HG02759 (cell line): ENCODE measurements around the gene DHRS12.
A peak's percentile ranks its signal among the peaks of the same experiment; 100 is the strongest.

Source experiments
- ATAC-seq: cut with Tn5 transposase; IDR thresholded peaks from one replicate; pipeline ENCODE4 v1.9.1; 2021; ENCODE audit warnings: mild to moderate bottlenecking, moderate library complexity; ENCODE audit not compliant: unreplicated experiment

DHRS12 gene

GRCh38 chr13:51764184-51765141 is 39.5 kb downstream of the DHRS12 start:
- ATAC-seq: peak; percentile 78

GRCh38 chr13:51763486-51763885 is 40.5 kb downstream of the DHRS12 start:
- no peak for ATAC-seq

GRCh38 chr13:51761643-51762350 is 42.2 kb downstream of the DHRS12 start:
- no peak for ATAC-seq

- no peak for ATAC-seq
These were observed 43.4 kb downstream of the DHRS12 start for GRCh38 chr13:51760592-51760991.

GRCh38 chr13:51759240-51759639 is 44.7 kb downstream of the DHRS12 start:
- ATAC-seq: no peak

GRCh38 chr13:51758691-51759090 is 45.3 kb downstream of the DHRS12 start:
- no peak for ATAC-seq

- ATAC-seq: no peak
These were observed 47.3 kb downstream of the DHRS12 start for GRCh38 chr13:51756651-51757050.

- ATAC-seq: no peak
These were observed 56.2 kb downstream of the DHRS12 start for GRCh38 chr13:51747438-51748434.

GRCh38 chr13:51746802-51747201 is 57.2 kb downstream of the DHRS12 start:
- no peak for ATAC-seq

GRCh38 chr13:51745243-51745642 is 58.7 kb downstream of the DHRS12 start:
- no peak for ATAC-seq

GRCh38 chr13:51742611-51743010 is 61.4 kb downstream of the DHRS12 start:
- no peak for ATAC-seq

- no peak for ATAC-seq
These were observed 61.9 kb downstream of the DHRS12 start for GRCh38 chr13:51742031-51742430.

- ATAC-seq: no peak
These were observed 63.3 kb downstream of the DHRS12 start for GRCh38 chr13:51740698-51741097.

GRCh38 chr13:51739027-51739764 is 64.8 kb downstream of the DHRS12 start:
- ATAC-seq: no peak

GRCh38 chr13:51738226-51738905 is 65.6 kb downstream of the DHRS12 start:
- ATAC-seq: no peak

GRCh38 chr13:51737609-51738008 is 66.4 kb downstream of the DHRS12 start:
- no peak for ATAC-seq

- no peak for ATAC-seq
These were observed 69.2 kb downstream of the DHRS12 start for GRCh38 chr13:51734786-51735185.

- no peak for ATAC-seq
These were observed 70.3 kb downstream of the DHRS12 start for GRCh38 chr13:51733374-51734298.
